Activated CD4-positive, alpha-beta T cell treated with anti-CD3 and anti-CD28 coated beads, Interleukin-2, amount 10 ng/mL, durations not matched to agents 24 days and 14 days (primary cell): ENCODE results near the gene VWA1. TPM values are rescaled to one million over a fixed set of nuclear protein-coding genes. Genes with fewer than 3 reads are reported as not detected.
"Not testable (repeated sequence)": the region's sequence is repeated elsewhere in the genome, so short reads cannot be mapped to it uniquely, and the experiment has no call there.

Source experiments
- DNase-seq: peaks from one replicate; pipeline ENCODE4 v3.0.0; 2022
- H3K27ac Mint-ChIP-seq: one replicate; pipeline ENCODE4 v1.8.0; 2022; ENCODE audit warnings: mild to moderate bottlenecking, mixed read lengths
- H3K27me3 Mint-ChIP-seq: one replicate; pipeline ENCODE4 v1.8.0; 2022; ENCODE audit warnings: mixed read lengths
- H3K36me3 Mint-ChIP-seq: one replicate; pipeline ENCODE4 v1.8.0; 2022; ENCODE audit warnings: low read depth, mild to moderate bottlenecking, mixed read lengths
- H3K4me1 Mint-ChIP-seq: one replicate; pipeline ENCODE4 v1.8.0; 2021; ENCODE audit warnings: mixed read lengths
- H3K4me3 Mint-ChIP-seq: one replicate; pipeline ENCODE4 v1.8.0; 2022; ENCODE audit warnings: mild to moderate bottlenecking, moderate library complexity, mixed read lengths
- H3K9me3 Mint-ChIP-seq: one replicate; pipeline ENCODE4 v1.8.0; 2021; ENCODE audit warnings: mixed read lengths
- intact Hi-C: fragments of 100-400 bp; cut with micrococcal nuclease; formaldehyde crosslinking; loops from one replicate; pipeline ENCODE4 v1.15.1; 2023
- total RNA-seq: library from RNA; stranded (reverse); gene quantifications from 2 replicates; pipeline ENCODE4 v1.2.3, GENCODE V29; 2022

The VWA1 gene
- total RNA-seq, 1 donor from 2014 or later, result 4.9 TPM

- H3K4me1 Mint-ChIP-seq, intact Hi-C loops, H3K27ac Mint-ChIP-seq, DNase-seq, H3K27me3 Mint-ChIP-seq, H3K4me3 Mint-ChIP-seq, H3K9me3 Mint-ChIP-seq: not testable (repeated sequence)
- peaks cover 15% of the 10 kb centered on the region for H3K36me3 Mint-ChIP-seq
Measured at GRCh38 chr1:1412311-1412902, 23.1 kb upstream of the VWA1 start.

GRCh38 chr1:1415751-1416150 lies 19.7 kb upstream of the VWA1 start:
- intact Hi-C loops, result no loop called here
- Mint-ChIP-seq H3K36me3 (no peaks in the 10 kb centered on the region), H3K4me1 (peaks cover 5% of the 10 kb centered on the region), H3K27me3 (peaks cover 3% of the 10 kb centered on the region), H3K4me3 (no peak overlapping the region), H3K27ac (no peak overlapping the region), H3K9me3 (no peaks in the 10 kb centered on the region)
- DNase-seq, result no peak

GRCh38 chr1:1417396-1417795 lies 18.1 kb upstream of the VWA1 start:
- H3K4me3 Mint-ChIP-seq, H3K36me3 Mint-ChIP-seq, H3K27ac Mint-ChIP-seq: not testable (repeated sequence)

GRCh38 chr1:1417825-1418463 lies 17.5 kb upstream of the VWA1 start:
- not testable (repeated sequence) for H3K27ac Mint-ChIP-seq, DNase-seq, H3K4me3 Mint-ChIP-seq

More at GRCh38 chr1:1417396-1417795, 18.1 kb upstream of the VWA1 start:
- H3K4me1 Mint-ChIP-seq, DNase-seq, intact Hi-C loops, H3K27me3 Mint-ChIP-seq, H3K9me3 Mint-ChIP-seq: not testable (repeated sequence)

DNA sequence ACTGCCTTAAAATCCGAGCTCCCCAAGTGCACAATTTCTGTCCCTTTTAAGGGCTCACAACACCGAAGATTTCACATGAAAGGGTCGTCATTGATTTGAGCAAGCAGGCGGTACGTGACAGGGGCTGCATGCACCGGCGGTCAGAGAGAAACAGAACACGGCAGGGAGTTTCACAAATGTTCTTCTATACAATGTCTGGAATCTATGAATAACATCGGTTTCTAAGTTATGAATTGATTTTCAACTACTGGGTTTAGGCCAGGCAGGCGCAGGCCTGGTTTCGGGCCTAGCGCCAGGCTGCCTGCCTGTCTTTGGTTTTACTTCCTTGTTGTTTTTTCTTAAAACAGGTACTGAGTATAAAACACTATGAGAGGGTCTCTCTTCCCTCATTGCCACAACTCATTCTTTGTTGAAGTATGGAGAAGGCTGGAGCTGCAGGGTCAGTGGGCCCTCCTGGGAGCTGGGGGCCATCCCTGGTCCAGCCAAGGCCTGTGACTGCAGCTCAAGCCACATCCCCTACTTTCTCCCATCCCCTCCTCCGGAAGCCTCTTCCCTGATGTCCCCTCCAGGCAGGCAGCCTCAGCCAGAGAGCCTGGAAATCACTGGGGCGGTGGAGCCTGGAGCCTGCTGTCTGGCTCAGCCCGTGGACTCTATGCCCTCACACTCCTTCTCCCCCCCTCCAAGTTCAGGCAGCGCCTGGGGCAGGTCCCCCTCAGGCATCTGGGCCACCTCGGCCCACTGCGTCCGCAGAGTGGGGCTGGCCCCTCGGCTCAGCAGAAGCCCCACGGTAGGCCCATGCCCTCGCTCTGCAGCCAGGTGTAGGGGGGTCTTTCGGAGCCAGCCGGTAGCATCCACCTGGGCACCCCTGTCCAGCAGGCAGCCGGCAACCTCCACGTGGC lies 16.8 kb upstream of the VWA1 start:
- H3K9me3 Mint-ChIP-seq, result no peaks in the 10 kb centered on the region
- H3K36me3 Mint-ChIP-seq, result no peaks in the 10 kb centered on the region
- peaks cover 7% of the 10 kb centered on the region for H3K4me1 Mint-ChIP-seq
- H3K27me3 Mint-ChIP-seq, result peaks cover 7% of the 10 kb centered on the region
- H3K27ac Mint-ChIP-seq, result no peak overlapping the region
- intact Hi-C loops, result no loop called here
- H3K4me3 Mint-ChIP-seq, result no peak overlapping the region
- DNase-seq, result no peak

More at GRCh38 chr1:1417825-1418463, 17.5 kb upstream of the VWA1 start:
- H3K36me3 Mint-ChIP-seq, intact Hi-C loops, H3K9me3 Mint-ChIP-seq, H3K27me3 Mint-ChIP-seq, H3K4me1 Mint-ChIP-seq: not testable (repeated sequence)

- intact Hi-C loops, result no loop called here
- Mint-ChIP-seq H3K27me3 (peaks cover 7% of the 10 kb centered on the region), H3K4me3 (no peak overlapping the region), H3K27ac (no peak overlapping the region), H3K36me3 (no peaks in the 10 kb centered on the region), H3K9me3 (no peaks in the 10 kb centered on the region), H3K4me1 (peaks cover 7% of the 10 kb centered on the region)
- DNase-seq, result no peak
Measured at GRCh38 chr1:1419363-1419812, 16.1 kb upstream of the VWA1 start.

DNA sequence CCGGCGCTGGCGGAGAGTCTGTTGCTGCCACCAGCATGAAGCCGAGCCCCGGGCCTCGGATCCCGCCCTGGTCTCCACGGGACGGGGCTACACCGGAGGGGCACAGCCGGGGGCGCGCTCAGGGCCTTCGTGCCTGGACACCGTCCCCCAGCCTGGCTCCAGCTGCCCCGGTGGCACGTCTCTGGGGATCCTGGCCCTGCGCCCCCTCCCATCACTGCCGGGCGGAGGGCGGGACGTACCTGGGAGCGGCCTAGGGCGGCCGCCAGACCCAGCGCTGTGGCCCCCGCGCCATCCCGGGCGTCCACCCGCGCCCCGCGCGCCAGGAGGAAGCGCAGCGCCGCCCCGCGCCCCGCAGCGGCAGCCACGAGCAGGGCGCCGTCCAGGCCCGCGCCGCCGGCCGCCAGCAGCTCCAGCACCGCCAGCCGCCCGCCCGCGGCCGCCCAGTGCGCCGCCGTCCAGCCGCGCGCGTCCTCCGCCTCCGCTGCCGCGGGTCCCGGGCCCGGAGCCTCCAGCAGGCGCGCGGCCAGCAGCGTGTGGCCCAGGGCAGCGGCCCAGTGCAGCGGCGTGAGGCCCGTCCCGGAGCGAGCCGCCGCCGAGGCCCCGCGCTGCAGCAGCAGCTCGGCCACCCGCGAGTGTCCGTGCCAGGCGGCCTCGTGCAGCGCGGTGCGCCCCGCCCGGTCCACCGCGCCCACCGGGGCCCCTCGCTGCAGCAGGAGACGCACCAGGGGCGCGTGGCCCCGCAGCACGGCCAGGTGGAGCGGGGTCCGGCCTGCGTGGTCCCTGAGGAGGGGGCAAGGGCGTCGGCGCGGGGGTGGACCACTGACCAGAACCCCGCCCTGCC lies 15.5 kb upstream of the VWA1 start:
- DNase-seq, result no peak
- H3K9me3 Mint-ChIP-seq, result no peaks in the 10 kb centered on the region
- intact Hi-C loops, result no loop called here
- H3K27me3 Mint-ChIP-seq, result peaks cover 11% of the 10 kb centered on the region
- H3K36me3 Mint-ChIP-seq, result no peaks in the 10 kb centered on the region
- H3K4me1 Mint-ChIP-seq, result peaks cover 7% of the 10 kb centered on the region
- H3K27ac Mint-ChIP-seq, result no peak overlapping the region
- H3K4me3 Mint-ChIP-seq, result no peak overlapping the region

- Mint-ChIP-seq H3K27ac (no peak overlapping the region), H3K36me3 (no peaks in the 10 kb centered on the region), H3K27me3 (peaks cover 16% of the 10 kb centered on the region), H3K4me3 (no peak overlapping the region), H3K9me3 (no peaks in the 10 kb centered on the region), H3K4me1 (peaks cover 7% of the 10 kb centered on the region)
- intact Hi-C loops, result no loop called here
- DNase-seq, result no peak
Measured at GRCh38 chr1:1420654-1421141, 14.8 kb upstream of the VWA1 start.

DNA sequence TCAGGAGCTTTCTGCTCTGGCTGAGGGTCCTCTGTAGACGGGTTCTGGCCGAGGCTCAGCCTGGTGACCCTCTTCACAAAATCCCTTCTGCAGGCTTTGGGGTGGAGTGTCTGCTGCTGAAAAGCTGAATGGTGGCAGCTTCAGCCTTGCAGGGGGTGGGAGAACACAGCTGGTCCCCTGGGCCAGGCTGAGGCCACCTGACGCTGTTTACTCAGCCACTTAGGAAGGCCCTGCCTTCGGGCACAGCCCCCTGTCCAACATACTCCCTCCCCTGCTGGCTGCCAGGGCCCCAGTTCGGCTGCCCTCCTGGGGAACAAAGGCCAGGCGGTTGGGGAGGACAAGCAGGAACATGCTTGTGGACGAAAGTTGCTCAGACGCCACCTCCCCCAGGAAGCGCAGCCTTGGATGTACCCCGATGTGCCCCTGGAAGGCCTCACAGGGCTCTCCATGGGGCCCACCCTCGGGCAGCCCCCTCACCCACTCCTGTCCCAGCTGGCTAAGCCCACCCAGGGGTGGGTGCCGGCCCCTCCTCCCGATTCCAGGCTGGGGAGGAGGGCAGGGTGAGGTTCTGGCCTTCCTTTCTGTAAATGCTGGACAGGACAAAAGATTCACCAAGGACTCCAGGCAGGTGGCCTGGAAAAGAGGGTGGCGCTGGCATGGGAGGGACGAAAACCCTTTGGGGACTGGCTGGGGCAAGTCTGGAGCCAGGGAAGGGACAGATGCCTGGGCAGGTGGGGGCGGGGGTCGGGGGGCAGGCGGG lies 14.2 kb upstream of the VWA1 start, which contains the start of gene ANKRD65:
TSS of gene ANKRD65 (minus strand) at position 130 of the 760 bp plus-strand sequence. CDS start 271 bp downstream, outside the sequence.
- H3K27ac Mint-ChIP-seq, result no peak within 1 kb of the TSS
- intact Hi-C loops, result no loop called here
- no peak for DNase-seq
- no peaks in the 10 kb centered on the region for H3K9me3 Mint-ChIP-seq
- H3K27me3 Mint-ChIP-seq, result peaks cover 20% of the 10 kb centered on the region
- no peaks in the 10 kb centered on the region for H3K36me3 Mint-ChIP-seq
- H3K4me1 Mint-ChIP-seq, result peaks cover 8% of the 10 kb centered on the region
- H3K4me3 Mint-ChIP-seq, result no peak within 1 kb of the TSS

DNA sequence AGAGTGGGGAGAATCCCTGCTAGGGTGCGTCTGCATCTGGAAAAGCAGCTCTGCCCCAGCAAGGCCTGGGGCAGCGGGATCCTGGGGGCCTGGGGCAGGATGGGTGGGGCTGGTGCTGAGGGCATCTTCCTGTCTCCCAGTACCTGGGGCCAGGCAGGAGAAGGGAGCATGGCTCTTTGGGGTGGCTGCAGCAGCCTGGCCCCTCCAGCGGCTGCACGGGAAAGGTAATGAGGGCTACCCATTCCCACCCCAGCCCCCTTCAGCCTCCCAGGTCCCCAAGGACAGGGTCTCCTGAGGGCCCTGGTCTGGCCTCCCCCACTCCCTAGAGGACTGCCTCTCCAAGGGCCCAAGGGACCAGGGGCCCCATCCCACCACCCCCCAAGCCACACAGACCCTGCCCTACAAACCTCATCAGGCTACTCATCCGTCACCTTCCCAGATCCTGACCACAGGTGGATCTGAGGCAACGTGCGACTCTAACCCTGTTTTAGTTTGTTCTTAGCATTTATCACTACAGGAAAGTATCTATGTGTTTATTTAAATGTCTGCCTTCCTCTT lies 13.5 kb upstream of the VWA1 start:
- Mint-ChIP-seq H3K27ac (no peak overlapping the region), H3K9me3 (no peaks in the 10 kb centered on the region), H3K4me1 (peaks cover 9% of the 10 kb centered on the region), H3K36me3 (no peaks in the 10 kb centered on the region), H3K27me3 (peaks cover 21% of the 10 kb centered on the region), H3K4me3 (no peak overlapping the region)
- DNase-seq, result no peak
- intact Hi-C loops, result no loop called here

DNA sequence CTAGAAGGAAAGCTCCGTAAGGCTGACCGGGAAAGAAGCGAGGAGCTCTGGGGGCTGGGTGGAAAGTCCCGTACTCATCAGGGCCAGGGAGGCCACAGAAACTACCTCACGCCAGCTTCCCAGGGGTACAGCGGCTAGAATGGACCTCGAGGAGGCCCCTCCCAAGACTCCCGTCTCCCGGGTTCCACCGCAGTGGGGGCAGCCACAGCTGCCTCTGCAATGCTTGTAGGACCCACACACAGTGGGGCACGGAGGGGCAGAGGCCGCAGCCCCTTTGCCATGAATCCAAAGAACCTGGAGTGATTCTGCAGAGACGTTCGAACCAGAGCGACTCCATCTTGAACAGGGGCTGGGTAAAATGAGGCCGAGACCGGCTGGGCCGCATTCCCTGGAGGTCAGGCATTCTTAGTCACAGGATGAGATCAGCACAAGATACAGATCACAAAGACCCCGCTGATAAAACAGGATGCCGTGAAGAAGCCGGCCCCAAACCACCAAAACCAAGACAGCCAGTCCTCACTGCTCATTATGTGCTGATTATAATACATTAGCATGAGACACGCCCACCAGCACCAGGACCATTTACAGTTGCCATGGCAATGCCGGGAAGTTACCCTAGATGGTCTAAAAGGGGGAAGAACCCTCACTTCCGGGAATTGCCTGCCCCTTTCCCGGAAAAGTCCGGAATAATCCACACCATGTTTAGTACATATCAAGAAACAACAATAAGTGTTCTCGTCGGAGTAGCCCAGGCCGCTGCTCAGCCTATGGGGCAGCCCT lies 12.8 kb upstream of the VWA1 start:
- Mint-ChIP-seq H3K27me3 (peaks cover 20% of the 10 kb centered on the region), H3K4me3 (no peak overlapping the region), H3K9me3 (no peaks in the 10 kb centered on the region), H3K4me1 (peaks cover 8% of the 10 kb centered on the region), H3K27ac (no peak overlapping the region), H3K36me3 (no peaks in the 10 kb centered on the region)
- intact Hi-C loops, result no loop called here
- no peak for DNase-seq

DNA sequence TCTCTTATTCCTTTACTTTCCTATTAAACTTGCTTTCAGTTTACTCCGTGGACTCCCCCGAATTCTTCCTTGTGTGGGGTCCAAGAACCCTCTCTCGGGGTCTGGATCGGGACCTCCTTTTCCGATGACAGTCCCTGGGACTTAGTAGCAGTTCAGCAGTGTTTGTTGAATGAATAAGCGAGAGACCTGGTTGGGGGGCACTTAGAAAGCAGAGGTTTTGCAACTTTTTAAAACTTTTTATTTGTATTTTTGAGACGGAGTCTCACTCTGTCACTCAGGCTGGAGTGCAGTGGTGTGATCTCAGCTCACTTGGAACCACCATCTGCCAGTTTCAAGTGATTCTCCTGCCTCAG lies 12.3 kb upstream of the VWA1 start:
- H3K27ac Mint-ChIP-seq, result no peak overlapping the region
- peaks cover 19% of the 10 kb centered on the region for H3K27me3 Mint-ChIP-seq
- peaks cover 5% of the 10 kb centered on the region for H3K4me1 Mint-ChIP-seq
- DNase-seq, result no peak
- H3K9me3 Mint-ChIP-seq, result no peaks in the 10 kb centered on the region
- intact Hi-C loops, result no loop called here
- no peaks in the 10 kb centered on the region for H3K36me3 Mint-ChIP-seq
- no peak overlapping the region for H3K4me3 Mint-ChIP-seq
